ENCODE data around the gene CENPX. TPM values are rescaled to one million over a fixed set of nuclear protein-coding genes. Genes with fewer than 3 reads are reported as not detected.
A peak's percentile ranks its signal among the peaks of the same experiment; 100 is the strongest.

CENPX gene
- total and polyA plus RNA-seq, 9 donors = 33.4 to 44.8 (median 38.7) TPM

DNA sequence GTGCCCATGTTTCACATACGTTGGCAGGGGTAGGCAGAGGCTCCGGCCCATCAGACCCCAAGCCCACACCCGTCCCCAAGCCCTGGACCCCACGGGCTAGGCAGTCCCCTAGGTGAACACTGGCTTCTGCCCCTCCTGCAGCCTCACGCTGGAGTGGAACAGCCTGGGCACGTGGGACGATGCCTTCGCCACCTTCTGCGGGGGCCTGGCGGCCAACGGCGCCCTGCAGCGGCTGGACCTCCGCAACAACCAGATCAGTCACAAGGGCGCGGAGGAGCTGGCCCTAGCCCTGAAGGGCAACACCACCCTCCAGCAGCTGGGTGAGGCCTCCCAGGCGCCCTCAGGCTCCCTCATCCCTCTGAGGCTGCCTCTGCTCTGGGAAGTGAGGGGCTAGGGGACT lies 2.2 kb upstream of the CENPX start:
- H3K4me1 ChIP-seq (ENCODE audit: control insufficient read depth, insufficient read depth, low read length) = peaks cover 33% of the 10 kb centered on the region
- H3K36me3 ChIP-seq (ENCODE audit: control insufficient read depth, insufficient read depth, low read length) = peaks cover 5% of the 10 kb centered on the region
- no peak overlapping the region for H3K27ac ChIP-seq (ENCODE audit: low read length)
- WGBS (ENCODE audit: insufficient coverage) = 96% methylated on average over 16 of the region's 17 CpGs
- no peak for DNase-seq
- no peak overlapping the region for H3K4me3 ChIP-seq (ENCODE audit: low read length)
- H3K27me3 ChIP-seq (ENCODE audit: control insufficient read depth, insufficient read depth, low read length) = no peaks in the 10 kb centered on the region
- no peaks in the 10 kb centered on the region for H3K9me3 ChIP-seq (replicated peaks; ENCODE audit: control insufficient read depth, low read depth, low read length)

DNA sequence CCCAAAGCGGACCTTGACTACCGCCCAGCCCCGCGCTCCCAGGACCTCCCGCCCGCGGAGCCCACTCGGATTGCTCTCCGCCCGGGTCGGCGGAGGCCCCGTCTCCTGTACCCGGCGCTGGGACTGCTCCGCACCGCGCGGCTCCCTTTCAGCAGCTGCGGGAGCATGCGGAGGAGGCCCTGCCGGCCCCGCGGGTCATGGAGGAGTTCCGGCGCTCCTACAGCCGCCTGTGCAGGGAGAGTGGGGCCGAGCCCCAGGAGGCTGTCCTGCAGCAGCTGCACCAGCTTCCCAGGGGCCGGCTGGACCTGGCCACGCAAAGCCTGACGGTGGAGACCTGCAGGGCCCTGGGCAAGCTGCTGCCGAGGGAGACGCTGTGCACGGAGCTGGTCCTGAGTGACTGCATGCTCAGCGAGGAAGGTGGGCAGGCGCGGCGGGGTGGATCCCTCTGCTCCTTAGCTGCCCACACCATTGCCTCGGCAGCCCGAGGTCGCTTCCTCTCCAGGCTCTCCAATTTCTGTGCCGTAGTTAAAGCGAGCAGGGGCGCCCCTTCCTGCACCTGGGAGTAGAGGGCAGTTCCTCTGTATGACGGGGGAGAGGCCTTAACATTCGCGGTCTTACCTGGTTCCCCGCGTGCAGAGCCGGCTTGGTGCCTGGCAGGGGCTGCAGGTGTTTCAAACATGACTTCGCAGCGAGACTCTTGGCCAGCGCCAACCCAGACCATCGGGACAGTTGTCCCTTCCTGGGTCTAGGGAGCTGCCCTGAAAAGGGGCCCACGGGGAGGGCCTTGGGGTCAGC lies 966 bp upstream of the CENPX start:
- H3K4me3 ChIP-seq (ENCODE audit: low read length) = peak overlapping the region; percentile 72
- DNase-seq = peak; percentile 37
- 1% methylated on average over 49 of the region's 55 CpGs for WGBS (ENCODE audit: insufficient coverage)
- H3K4me1 ChIP-seq (ENCODE audit: control insufficient read depth, insufficient read depth, low read length) = peaks cover 30% of the 10 kb centered on the region
- H3K27me3 ChIP-seq (ENCODE audit: control insufficient read depth, insufficient read depth, low read length) = no peaks in the 10 kb centered on the region
- H3K27ac ChIP-seq (ENCODE audit: low read length) = no peak overlapping the region
- no peaks in the 10 kb centered on the region for H3K9me3 ChIP-seq (replicated peaks; ENCODE audit: control insufficient read depth, low read depth, low read length)
- peaks cover 7% of the 10 kb centered on the region for H3K36me3 ChIP-seq (ENCODE audit: control insufficient read depth, insufficient read depth, low read length)

DNA sequence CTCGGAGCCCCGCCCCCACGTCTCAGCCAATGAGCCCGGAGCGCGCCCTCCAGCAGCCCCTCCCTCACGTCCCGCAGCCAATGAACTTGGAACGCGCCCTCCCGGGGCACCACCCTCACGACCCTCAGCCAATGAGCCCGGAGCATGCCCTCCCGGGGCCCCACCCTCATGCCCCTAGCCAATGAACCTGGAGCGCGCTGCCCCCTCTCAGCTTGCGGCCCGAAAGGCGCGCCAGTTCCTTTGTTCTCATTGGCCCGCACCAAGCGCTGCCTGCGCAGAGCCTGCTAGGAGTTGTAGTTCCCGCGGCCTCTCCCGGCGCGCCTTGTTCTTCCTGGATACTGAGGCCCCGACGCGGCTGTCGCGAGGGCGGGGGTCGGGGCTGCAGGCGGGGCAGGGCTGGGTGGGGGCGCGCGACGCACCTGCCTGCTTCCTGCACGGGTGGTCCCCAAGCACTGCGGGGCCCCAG lies 336 bp upstream of the CENPX start, which contains the start of gene LRRC45:
Gene LRRC45, plus strand, starts transcription at position 325 of the 466 bp plus-strand sequence. CDS start 339 bp downstream, outside the sequence.
- peak within 1 kb of the TSS; percentile 57 for H3K27ac ChIP-seq (ENCODE audit: low read length)
- 0% methylated on average over 42 of the region's 42 CpGs for WGBS (ENCODE audit: insufficient coverage)

DNA sequence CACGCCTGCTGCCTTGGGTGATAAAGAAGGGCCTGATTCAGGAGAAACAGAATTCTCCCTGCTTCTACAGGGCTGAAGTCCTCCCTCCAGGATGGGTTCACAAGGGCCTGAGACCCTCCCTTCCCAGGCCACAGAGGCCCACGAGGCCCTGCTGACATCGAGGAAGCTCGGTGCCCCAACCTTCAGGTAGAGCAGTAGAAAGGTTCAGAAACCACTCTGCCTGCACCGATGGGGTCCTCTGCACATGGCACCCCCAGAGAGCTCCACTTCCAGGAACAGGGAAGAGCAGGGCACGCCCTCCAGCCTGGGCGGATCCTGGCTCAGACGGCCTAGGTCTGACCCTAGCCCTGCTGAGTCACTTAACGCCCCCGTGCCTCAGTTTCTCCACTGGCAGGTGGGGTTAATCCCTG lies 773 bp downstream of the CENPX start:
- peak overlapping the region; percentile 93 for H3K4me3 ChIP-seq (ENCODE audit: low read length)
- H3K27ac ChIP-seq (ENCODE audit: low read length) = no peak overlapping the region
- peaks cover 35% of the 10 kb centered on the region for H3K4me1 ChIP-seq (ENCODE audit: control insufficient read depth, insufficient read depth, low read length)
- no peaks in the 10 kb centered on the region for H3K27me3 ChIP-seq (ENCODE audit: control insufficient read depth, insufficient read depth, low read length)
- H3K36me3 ChIP-seq (ENCODE audit: control insufficient read depth, insufficient read depth, low read length) = peaks cover 19% of the 10 kb centered on the region
- WGBS (ENCODE audit: insufficient coverage) = 9% methylated on average over 9 of the region's 10 CpGs
- no peaks in the 10 kb centered on the region for H3K9me3 ChIP-seq (replicated peaks; ENCODE audit: control insufficient read depth, low read depth, low read length)
- DNase-seq = peak; percentile 40

More for the DNA sequence above, 336 bp upstream of the CENPX start, which contains the start of gene LRRC45:
- no peaks in the 10 kb centered on the region for H3K9me3 ChIP-seq (replicated peaks; ENCODE audit: control insufficient read depth, low read depth, low read length)
- peak within 1 kb of the TSS; percentile 93 for H3K4me3 ChIP-seq (ENCODE audit: low read length)
- peaks cover 13% of the 10 kb centered on the region for H3K36me3 ChIP-seq (ENCODE audit: control insufficient read depth, insufficient read depth, low read length)
- H3K27me3 ChIP-seq (ENCODE audit: control insufficient read depth, insufficient read depth, low read length) = no peaks in the 10 kb centered on the region
- DNase-seq = peak; percentile 100
- peaks cover 37% of the 10 kb centered on the region for H3K4me1 ChIP-seq (ENCODE audit: control insufficient read depth, insufficient read depth, low read length)

DNA sequence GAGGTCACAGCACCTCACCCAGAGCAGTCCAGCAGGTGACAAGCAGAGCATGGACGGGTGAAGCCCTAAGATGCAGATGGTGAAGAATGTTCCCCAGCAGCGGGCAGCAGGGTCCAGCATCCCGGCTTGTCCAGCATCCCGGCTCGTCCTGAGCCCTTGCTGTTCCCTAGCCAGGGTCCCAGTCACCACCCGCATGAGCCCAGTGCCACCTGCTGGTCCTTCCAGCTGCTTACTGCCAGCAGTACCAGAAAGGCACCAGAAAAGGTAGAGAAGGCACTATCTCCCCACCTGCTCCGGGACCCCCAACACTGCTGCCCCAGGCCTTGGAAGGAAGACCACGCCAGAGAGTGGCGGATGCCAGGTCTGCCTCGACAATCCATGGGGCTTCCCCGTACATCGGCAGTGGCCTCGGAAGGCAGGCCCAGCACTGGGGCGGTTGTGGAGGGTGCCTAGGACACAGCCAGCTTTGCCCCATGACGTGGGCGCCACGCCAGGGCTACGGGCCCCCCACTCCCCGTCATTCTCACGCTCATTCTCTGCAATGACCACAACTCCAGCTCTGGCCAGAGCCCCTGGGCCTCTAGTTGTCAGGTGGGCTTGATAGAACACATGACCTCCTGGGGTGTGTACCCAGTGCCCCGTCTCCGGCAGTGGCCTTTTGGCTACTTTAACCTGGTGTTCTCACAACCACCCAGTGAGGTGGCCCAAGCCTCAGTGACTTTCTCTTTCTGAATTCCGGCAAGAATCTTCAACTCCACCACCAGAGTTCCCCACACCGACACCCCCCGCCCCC lies 1.4 kb downstream of the CENPX start:
- Histone ChIP-seq H3K27me3 (ENCODE audit: control insufficient read depth, insufficient read depth, low read length) (no peaks in the 10 kb centered on the region), H3K4me1 (ENCODE audit: control insufficient read depth, insufficient read depth, low read length) (peaks cover 35% of the 10 kb centered on the region), H3K27ac (ENCODE audit: low read length) (no peak overlapping the region), H3K4me3 (ENCODE audit: low read length) (peak overlapping the region; percentile 93), H3K36me3 (ENCODE audit: control insufficient read depth, insufficient read depth, low read length) (peaks cover 21% of the 10 kb centered on the region), H3K9me3 (replicated peaks; ENCODE audit: control insufficient read depth, low read depth, low read length) (no peaks in the 10 kb centered on the region)
- 47% methylated on average over 19 of the region's 25 CpGs for WGBS (ENCODE audit: insufficient coverage)
- peak; percentile 79 for DNase-seq

DNA sequence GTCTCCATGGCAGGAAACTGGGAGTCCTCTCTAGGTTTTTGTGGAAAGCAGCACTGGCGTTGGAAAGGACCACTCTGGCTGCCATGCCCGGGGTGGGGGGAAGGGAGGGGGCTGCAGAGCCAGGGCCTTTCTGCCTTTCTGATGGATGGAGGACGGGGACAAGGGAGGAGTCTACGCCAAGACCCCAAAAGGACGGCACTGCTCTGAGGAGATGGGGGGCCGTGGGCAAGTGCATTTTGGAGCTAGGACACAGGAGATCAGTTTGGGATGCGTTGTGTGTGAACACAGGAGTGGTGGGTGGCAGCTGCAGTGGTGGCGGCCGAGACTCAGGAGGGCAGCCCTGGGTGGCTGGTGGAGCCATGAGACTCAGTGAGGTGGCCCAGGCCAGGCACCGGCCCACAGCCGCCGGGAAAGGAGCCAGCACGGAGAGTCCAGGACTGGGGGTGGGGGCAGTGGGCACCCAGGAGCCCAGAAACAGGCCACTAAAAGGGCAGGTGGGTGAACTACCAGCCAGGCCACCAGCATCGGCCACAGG lies 2.0 kb downstream of the CENPX start:
- no peaks in the 10 kb centered on the region for H3K9me3 ChIP-seq (replicated peaks; ENCODE audit: control insufficient read depth, low read depth, low read length)
- peaks cover 21% of the 10 kb centered on the region for H3K36me3 ChIP-seq (ENCODE audit: control insufficient read depth, insufficient read depth, low read length)
- H3K4me3 ChIP-seq (ENCODE audit: low read length) = no peak overlapping the region
- no peak for DNase-seq
- WGBS (ENCODE audit: insufficient coverage) = 72% methylated on average over 14 of the region's 14 CpGs
- no peaks in the 10 kb centered on the region for H3K27me3 ChIP-seq (ENCODE audit: control insufficient read depth, insufficient read depth, low read length)
- peaks cover 35% of the 10 kb centered on the region for H3K4me1 ChIP-seq (ENCODE audit: control insufficient read depth, insufficient read depth, low read length)
- no peak overlapping the region for H3K27ac ChIP-seq (ENCODE audit: low read length)

DNA sequence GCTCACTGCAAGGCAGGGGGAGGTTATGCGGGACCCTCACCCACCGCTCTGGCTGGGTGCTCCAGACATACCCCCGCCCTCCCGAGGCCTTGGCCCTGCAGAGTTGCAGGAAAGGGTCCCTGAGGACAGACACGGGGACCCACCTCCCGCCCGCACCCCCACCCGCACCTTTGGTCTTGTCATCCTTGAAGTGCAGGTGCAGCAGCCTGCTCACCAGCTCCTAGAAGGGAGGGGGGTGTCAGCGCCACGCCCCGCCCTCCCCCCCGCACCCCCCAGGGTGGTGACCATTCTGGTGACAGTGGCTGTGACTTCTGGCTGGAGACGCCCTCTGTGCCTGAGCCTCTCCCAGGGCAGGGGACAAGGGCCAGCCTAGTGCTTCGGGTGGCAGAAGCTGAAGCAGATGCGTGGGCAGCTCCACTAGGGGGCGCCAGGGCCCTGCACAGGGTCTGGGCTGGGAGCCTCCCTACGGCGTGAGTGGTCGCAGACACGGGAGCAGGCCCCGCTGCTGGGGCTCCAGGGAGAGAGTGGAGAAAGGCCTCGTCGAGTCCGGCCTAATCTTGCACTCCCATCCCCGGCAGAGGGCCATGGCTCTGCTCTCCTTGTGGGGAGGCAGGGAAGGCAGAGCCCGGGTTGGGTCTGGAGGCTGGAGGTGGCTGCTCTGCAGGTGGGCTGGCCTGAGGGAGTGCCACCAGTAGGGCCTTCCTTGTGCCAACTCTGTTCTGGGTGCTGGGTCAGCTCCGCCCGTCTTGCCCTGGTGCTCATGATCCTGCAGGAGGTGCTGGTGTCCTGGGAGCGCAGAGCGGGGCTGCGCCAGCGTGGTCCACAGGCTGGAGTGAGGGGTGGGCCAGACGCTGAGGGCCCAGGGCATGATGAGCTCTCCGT lies 2.7 kb downstream of the CENPX start:
- H3K27me3 ChIP-seq (ENCODE audit: control insufficient read depth, insufficient read depth, low read length) = no peaks in the 10 kb centered on the region
- no peaks in the 10 kb centered on the region for H3K9me3 ChIP-seq (replicated peaks; ENCODE audit: control insufficient read depth, low read depth, low read length)
- DNase-seq = no peak
- WGBS (ENCODE audit: insufficient coverage) = 63% methylated on average over 26 of the region's 34 CpGs
- H3K4me3 ChIP-seq (ENCODE audit: low read length) = no peak overlapping the region
- H3K27ac ChIP-seq (ENCODE audit: low read length) = no peak overlapping the region
- H3K36me3 ChIP-seq (ENCODE audit: control insufficient read depth, insufficient read depth, low read length) = peaks cover 21% of the 10 kb centered on the region
- peaks cover 35% of the 10 kb centered on the region for H3K4me1 ChIP-seq (ENCODE audit: control insufficient read depth, insufficient read depth, low read length)

DNA sequence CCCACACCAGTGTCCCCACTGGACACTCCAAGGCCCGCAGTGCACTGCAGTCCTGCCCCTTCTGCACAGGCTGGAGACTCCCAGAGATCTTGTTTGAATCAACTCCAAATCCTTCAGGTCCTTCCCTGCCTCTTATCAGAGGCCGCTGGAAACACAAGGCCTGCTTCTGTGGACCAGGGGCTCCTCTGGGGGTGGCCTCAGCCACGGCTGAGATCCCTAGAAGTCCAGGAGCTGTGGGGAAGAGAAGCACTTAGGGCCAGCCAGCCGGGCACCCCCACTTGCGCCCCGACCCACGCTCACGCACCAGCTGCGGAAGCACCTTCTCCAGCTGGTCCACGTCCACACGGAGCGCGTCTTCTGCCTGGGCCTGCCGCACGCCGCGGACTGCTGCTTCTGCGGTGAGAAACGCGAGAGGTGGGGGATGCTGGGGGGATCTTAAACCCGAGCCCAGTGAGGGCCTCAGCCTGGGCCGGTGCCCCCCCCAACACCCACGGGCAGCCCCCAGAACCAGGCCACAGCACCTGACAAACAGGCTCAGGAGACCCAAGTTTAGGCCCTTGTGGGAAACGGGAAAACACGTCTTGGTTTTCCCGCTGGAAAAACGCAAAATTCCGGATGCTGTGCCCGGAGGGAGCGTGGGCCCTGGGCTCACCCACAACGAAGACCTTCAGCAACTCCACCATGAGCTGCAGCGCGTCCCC lies 3.5 kb downstream of the CENPX start:
- peaks cover 21% of the 10 kb centered on the region for H3K36me3 ChIP-seq (ENCODE audit: control insufficient read depth, insufficient read depth, low read length)
- H3K4me3 ChIP-seq (ENCODE audit: low read length) = no peak overlapping the region
- no peaks in the 10 kb centered on the region for H3K27me3 ChIP-seq (ENCODE audit: control insufficient read depth, insufficient read depth, low read length)
- H3K27ac ChIP-seq (ENCODE audit: low read length) = no peak overlapping the region
- H3K4me1 ChIP-seq (ENCODE audit: control insufficient read depth, insufficient read depth, low read length) = peaks cover 32% of the 10 kb centered on the region
- no peaks in the 10 kb centered on the region for H3K9me3 ChIP-seq (replicated peaks; ENCODE audit: control insufficient read depth, low read depth, low read length)
- DNase-seq = no peak
- 81% methylated on average over 24 of the region's 33 CpGs for WGBS (ENCODE audit: insufficient coverage)

Data from muscle of leg (tissue), 11 donors.